ENCODE data around the gene FOXO3. TPM values are rescaled to one million over a fixed set of nuclear protein-coding genes. Genes with fewer than 3 reads are reported as not detected.

FOXO3 gene
- total and polyA plus RNA-seq, 2 of the 8 experiments (the other 6 are each of a cell fraction or from before 2014, with no cell fraction given) = 13.1 to 19.3 TPM

DNA sequence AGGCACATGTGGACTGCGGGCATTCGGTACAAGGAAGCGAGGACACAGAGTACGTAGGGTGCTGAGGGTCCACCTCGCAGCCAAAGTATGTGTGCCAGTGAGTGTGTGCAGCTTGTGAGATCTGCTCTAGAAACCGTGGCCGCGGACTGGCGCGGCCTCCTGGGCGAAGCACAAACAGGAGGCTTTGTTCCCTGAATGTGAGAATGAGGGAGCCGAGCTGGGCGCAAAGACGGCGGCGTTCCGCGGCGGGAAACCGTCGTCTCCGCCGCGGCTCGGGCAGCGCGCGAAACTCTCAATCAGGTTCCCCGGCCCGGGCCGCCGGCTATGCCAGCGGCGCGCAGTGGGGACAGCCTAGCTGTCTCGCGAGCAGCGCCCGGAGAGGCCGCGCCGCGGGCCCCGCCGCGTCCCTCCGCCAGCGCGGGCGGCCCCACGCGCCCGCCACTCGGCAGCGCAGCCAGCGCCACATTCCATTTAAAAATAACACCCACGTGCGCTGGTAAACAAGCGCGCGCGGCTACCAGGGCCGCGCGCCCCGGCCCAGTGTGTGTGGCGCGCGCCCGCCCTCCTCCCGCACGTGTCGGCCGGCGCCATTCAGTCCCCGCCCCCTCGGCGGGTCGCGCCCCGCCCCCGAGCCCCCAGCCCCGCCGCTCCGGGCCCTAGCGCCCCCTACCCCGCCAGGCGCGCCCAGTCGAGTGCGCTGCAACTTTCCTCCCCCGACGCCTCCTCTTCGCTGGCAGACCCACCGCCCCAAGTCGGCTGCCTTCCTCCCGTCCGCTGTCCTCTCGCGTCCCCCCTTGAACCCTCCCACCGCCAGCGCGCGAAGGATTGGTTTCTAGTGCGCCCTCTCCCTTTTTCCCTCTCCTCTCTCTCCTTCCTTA is 3.0 kb upstream of the FOXO3 start (continued):
- TF ChIP-seq, protein P1, sequence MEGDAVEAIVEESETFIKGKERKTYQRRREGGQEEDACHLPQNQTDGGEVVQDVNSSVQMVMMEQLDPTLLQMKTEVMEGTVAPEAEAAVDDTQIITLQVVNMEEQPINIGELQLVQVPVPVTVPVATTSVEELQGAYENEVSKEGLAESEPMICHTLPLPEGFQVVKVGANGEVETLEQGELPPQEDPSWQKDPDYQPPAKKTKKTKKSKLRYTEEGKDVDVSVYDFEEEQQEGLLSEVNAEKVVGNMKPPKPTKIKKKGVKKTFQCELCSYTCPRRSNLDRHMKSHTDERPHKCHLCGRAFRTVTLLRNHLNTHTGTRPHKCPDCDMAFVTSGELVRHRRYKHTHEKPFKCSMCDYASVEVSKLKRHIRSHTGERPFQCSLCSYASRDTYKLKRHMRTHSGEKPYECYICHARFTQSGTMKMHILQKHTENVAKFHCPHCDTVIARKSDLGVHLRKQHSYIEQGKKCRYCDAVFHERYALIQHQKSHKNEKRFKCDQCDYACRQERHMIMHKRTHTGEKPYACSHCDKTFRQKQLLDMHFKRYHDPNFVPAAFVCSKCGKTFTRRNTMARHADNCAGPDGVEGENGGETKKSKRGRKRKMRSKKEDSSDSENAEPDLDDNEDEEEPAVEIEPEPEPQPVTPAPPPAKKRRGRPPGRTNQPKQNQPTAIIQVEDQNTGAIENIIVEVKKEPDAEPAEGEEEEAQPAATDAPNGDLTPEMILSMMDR (IDR thresholded peaks at IDR 0.05; ENCODE audit: control extremely low read depth in 1 of 3, insufficient read depth in 1 of 3, low read depth in 1 of 3, low read length in 3 of 3) = peak in 1 of 3 experiments; percentile 20; a peak in 1 of 4 replicates
- TF ChIP-seq TAF1 (IDR thresholded peaks at IDR 0.05; ENCODE audit: low read depth, low read length) (peak; percentile 60; the same call in 1 of the 2 replicates), CREB1 (IDR thresholded peaks at IDR 0.05) (no peak; the same call in 1 of the 2 replicates), EGR1 (IDR thresholded peaks at IDR 0.05; ENCODE audit: borderline replicate concordance, low read depth, low read length) (peak; percentile 26; the same call in 1 of the 2 replicates), CBX8 (IDR thresholded peaks at IDR 0.05; ENCODE audit: borderline replicate concordance, low read depth, low read length) (no peak), EZH2 (IDR thresholded peaks at IDR 0.05; ENCODE audit: low read depth, low read length, severe bottlenecking) (peak; percentile 39), GTF2F1 (IDR thresholded peaks at IDR 0.05; ENCODE audit: borderline replicate concordance, low read depth, low read length) (no peak), TBP (IDR thresholded peaks at IDR 0.05; ENCODE audit: low read depth, low read length) (peak; percentile 19; the same call in 1 of the 2 replicates), ASH2L (IDR thresholded peaks at IDR 0.05; ENCODE audit: low read length) (peak; percentile 21), KDM4A (IDR thresholded peaks at IDR 0.05; ENCODE audit: low read depth, low read length, severe bottlenecking) (peak; percentile 80), POLR2A (IDR thresholded peaks at IDR 0.05; ENCODE audit: control extremely low read depth in 1 of 2, low read depth in 2 of 2, low read length in 2 of 2) (peak; percentile 45 to 75), SIRT6 (IDR thresholded peaks at IDR 0.05; ENCODE audit: low read length) (no peak), CHD2 (IDR thresholded peaks at IDR 0.05; ENCODE audit: low read length) (0 out of 2 replicates have a peak, but pooled peaks have one; percentile 1), CTBP2 (IDR thresholded peaks at IDR 0.05; ENCODE audit: borderline replicate concordance, insufficient read depth, insufficient read length, low read length) (no peak)
- TF ChIP-seq, protein P2, sequence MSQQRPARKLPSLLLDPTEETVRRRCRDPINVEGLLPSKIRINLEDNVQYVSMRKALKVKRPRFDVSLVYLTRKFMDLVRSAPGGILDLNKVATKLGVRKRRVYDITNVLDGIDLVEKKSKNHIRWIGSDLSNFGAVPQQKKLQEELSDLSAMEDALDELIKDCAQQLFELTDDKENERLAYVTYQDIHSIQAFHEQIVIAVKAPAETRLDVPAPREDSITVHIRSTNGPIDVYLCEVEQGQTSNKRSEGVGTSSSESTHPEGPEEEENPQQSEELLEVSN (IDR thresholded peaks at IDR 0.05) = peak; percentile 92
